Suprapubic skin (tissue), 3 donors: ENCODE data around the gene NAPA.

Source experiments
- CTCF ChIP-seq, 2 donors: fragments of 200-600 bp in 1 of 2; fragments of 450-650 bp in 1 of 2; sonication (generic) in 1 of 2; IDR thresholded peaks; one replicate each; pipeline ENCODE4 v1.5.1; 2016 to 2019; ENCODE audit warnings: antibody characterized with exemption in 2 of 2, mild to moderate bottlenecking in 1 of 2, moderate library complexity in 1 of 2
- POLR2A ChIP-seq, 2 donors: fragments of 450-650 bp; IDR thresholded peaks; one replicate each; pipeline ENCODE4 v1.6.1; 2017; ENCODE audit warnings: antibody characterized with exemption in 2 of 2, mild to moderate bottlenecking in 2 of 2, moderate library complexity in 2 of 2

GRCh38 chr19:47547199-47547598 lies 32.3 kb upstream of the NAPA start:
- TF ChIP-seq CTCF (IDR thresholded peaks at IDR 0.05) (no peak), POLR2A (IDR thresholded peaks at IDR 0.05) (no peak)
